Panc1 (cell line): ENCODE data around the gene S100A4. TPM values are rescaled to one million over a fixed set of nuclear protein-coding genes. Genes with fewer than 3 reads are reported as not detected.

Source experiments
- ATAC-seq: fragments of 200-7000 bp; cut with Tn5 transposase; 2 replicates; pipeline ENCODE4 v1.9.1; 2020; ENCODE audit warnings: mild to moderate bottlenecking, moderate library complexity
- BruUV-seq: library from RNA; stranded (reverse); fragments of 400-500 nt; replicated peaks from 2 replicates; lab custom pipeline; 2021; lab: Mats Ljungman, UMichigan
- CTCF ChIA-PET: fragments of 300-600 bp; sonication (Branson Sonifier 250); formaldehyde crosslinking; loops from one replicate; lab custom pipeline; 2022; ENCODE audit warnings: antibody characterized with exemption; lab: Charles Lee
- POLR2A ChIA-PET: fragments of 300-600 bp; sonication (Branson Sonifier 250); formaldehyde crosslinking; loops from one replicate; lab custom pipeline; 2022; ENCODE audit warnings: antibody characterized with exemption; lab: Charles Lee
- DNase-seq: peaks from one replicate; pipeline ENCODE4 v3.0.0-alpha.2; 2010; ENCODE audit warnings: low read depth, low spot score
- H3K27ac ChIP-seq: 2 replicates; pipeline ENCODE4 v1.5.1; 2011; ENCODE audit warnings: mild to moderate bottlenecking, low read length, inconsistent platforms
- H3K27me3 ChIP-seq: fragments of 200-500 bp; sonication (Bioruptor generic); 2 replicates; pipeline ENCODE4 v1.6.0; 2014; ENCODE audit warnings: low read length, inconsistent platforms; ENCODE audit not compliant: control insufficient read depth, insufficient read depth
- H3K36me3 ChIP-seq: fragments of 200-500 bp; sonication (Bioruptor generic); 2 replicates; pipeline ENCODE4 v1.5.1; 2014; ENCODE audit warnings: inconsistent platforms, mild to moderate bottlenecking, low read length, moderate library complexity; ENCODE audit not compliant: control insufficient read depth, insufficient read depth
- H3K4me1 ChIP-seq: 2 replicates; pipeline ENCODE4 v1.5.1; 2011; ENCODE audit warnings: inconsistent platforms, mild to moderate bottlenecking, low read length, moderate library complexity; ENCODE audit not compliant: control insufficient read depth, insufficient read depth
- H3K4me3 ChIP-seq, 2 experiments: 2 replicates each; pipeline ENCODE4 v1.5.1; 2011 to 2012; ENCODE audit warnings: low read depth in 2 of 2, low read length in 2 of 2, mild to moderate bottlenecking in 2 of 2, inconsistent platforms in 1 of 2, moderate library complexity in 1 of 2
- H3K9me3 ChIP-seq: fragments of 200-500 bp; sonication (Bioruptor generic); 2 replicates; pipeline ENCODE4 v1.5.1; 2014; ENCODE audit warnings: low read depth, mild to moderate bottlenecking, inconsistent platforms, low read length, moderate library complexity; ENCODE audit not compliant: control insufficient read depth, insufficient read depth
- POLR2AphosphoS5 ChIP-seq: IDR thresholded peaks from 2 replicates; pipeline ENCODE4 v1.6.1; 2012; ENCODE audit warnings: mild to moderate bottlenecking, low read depth, low read length, moderate library complexity
- SIN3A ChIP-seq: IDR thresholded peaks from 2 replicates; pipeline ENCODE4 v1.6.1; 2012; ENCODE audit warnings: low read depth, mild to moderate bottlenecking, low read length, moderate library complexity, borderline replicate concordance; ENCODE audit not compliant: insufficient read depth
- TCF7L2 ChIP-seq: IDR thresholded peaks from 2 replicates; pipeline ENCODE4 v1.6.1; 2011; ENCODE audit warnings: mild to moderate bottlenecking, low read depth, low read length, inconsistent platforms
- in situ Hi-C: cut with HindIII; loops from 2 replicates; pipeline ENCODE4 v1.10.0; 2016; ENCODE audit warnings: low sequenced_read_pairs, low pct_unique_long_range_greater_than_20kb
- intact Hi-C: fragments of 100-400 bp; cut with micrococcal nuclease; formaldehyde crosslinking; loops from one replicate; pipeline ENCODE4 v1.10.0; 2022; ENCODE audit not compliant: unreplicated experiment
- total RNA-seq: library from RNA; stranded (reverse); gene quantifications from one replicate; pipeline ENCODE4 v1.2.1, GENCODE V29; 2021; ENCODE audit not compliant: unreplicated experiment
- TF ChIP-seq, protein P1 (sequence below): fragments of 450-650 bp; IDR thresholded peaks from 2 replicates; pipeline ENCODE4 v1.5.1; 2017; ENCODE audit warnings: mild to moderate bottlenecking
- TF ChIP-seq, protein P2 (sequence below), 2 experiments: IDR thresholded peaks; 2 replicates each; pipeline ENCODE4 v1.6.1; 2011 to 2012; ENCODE audit warnings: low read depth in 2 of 2, control low read depth in 1 of 2, low read length in 1 of 2, mild to moderate bottlenecking in 1 of 2, moderate library complexity in 1 of 2; ENCODE audit not compliant: insufficient read depth in 1 of 2

The S100A4 gene
- total RNA-seq, 1 experiment from 2014 or later, result 773 TPM

DNA sequence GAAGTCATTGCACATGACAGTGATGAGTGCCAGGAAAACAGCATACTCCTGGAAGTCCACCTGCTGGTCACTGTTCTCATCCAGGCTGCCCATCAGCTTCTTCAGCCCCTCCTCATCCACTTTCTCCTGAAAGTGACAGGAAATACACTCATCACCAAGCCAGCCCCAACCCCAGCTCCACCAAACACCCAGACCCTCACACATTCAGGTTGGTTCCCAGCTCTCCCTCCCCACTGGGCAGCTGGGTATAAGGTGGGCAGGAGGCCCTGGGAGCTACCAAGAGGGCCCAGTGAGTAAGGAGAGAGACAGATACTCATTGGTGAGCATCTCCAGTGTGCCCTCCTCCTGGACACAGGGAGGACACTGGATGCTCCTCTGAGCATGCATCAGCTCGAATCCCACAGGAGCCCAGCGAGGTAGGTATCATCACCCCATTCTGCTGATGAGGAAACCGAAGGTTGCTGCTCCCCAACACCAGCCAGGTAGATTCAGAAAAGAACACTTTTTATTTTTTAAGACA is 15.9 kb upstream of the S100A4 start:
- no peaks in the 10 kb centered on the region for H3K36me3 ChIP-seq
- BruUV-seq, result no TSS peak
- H3K27ac ChIP-seq, result peak overlapping the region; percentile 62
- peaks cover 30% of the 10 kb centered on the region for H3K4me1 ChIP-seq
- intact Hi-C loops (no loop called here), in situ Hi-C loops (no loop called here)
- DNase-seq (no peak), ATAC-seq (no peak)
- TF ChIP-seq, protein P1, sequence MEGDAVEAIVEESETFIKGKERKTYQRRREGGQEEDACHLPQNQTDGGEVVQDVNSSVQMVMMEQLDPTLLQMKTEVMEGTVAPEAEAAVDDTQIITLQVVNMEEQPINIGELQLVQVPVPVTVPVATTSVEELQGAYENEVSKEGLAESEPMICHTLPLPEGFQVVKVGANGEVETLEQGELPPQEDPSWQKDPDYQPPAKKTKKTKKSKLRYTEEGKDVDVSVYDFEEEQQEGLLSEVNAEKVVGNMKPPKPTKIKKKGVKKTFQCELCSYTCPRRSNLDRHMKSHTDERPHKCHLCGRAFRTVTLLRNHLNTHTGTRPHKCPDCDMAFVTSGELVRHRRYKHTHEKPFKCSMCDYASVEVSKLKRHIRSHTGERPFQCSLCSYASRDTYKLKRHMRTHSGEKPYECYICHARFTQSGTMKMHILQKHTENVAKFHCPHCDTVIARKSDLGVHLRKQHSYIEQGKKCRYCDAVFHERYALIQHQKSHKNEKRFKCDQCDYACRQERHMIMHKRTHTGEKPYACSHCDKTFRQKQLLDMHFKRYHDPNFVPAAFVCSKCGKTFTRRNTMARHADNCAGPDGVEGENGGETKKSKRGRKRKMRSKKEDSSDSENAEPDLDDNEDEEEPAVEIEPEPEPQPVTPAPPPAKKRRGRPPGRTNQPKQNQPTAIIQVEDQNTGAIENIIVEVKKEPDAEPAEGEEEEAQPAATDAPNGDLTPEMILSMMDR, result no peak
- TF ChIP-seq TCF7L2 (no peak), SIN3A (no peak), POLR2AphosphoS5 (no peak)
- TF ChIP-seq, protein P2, sequence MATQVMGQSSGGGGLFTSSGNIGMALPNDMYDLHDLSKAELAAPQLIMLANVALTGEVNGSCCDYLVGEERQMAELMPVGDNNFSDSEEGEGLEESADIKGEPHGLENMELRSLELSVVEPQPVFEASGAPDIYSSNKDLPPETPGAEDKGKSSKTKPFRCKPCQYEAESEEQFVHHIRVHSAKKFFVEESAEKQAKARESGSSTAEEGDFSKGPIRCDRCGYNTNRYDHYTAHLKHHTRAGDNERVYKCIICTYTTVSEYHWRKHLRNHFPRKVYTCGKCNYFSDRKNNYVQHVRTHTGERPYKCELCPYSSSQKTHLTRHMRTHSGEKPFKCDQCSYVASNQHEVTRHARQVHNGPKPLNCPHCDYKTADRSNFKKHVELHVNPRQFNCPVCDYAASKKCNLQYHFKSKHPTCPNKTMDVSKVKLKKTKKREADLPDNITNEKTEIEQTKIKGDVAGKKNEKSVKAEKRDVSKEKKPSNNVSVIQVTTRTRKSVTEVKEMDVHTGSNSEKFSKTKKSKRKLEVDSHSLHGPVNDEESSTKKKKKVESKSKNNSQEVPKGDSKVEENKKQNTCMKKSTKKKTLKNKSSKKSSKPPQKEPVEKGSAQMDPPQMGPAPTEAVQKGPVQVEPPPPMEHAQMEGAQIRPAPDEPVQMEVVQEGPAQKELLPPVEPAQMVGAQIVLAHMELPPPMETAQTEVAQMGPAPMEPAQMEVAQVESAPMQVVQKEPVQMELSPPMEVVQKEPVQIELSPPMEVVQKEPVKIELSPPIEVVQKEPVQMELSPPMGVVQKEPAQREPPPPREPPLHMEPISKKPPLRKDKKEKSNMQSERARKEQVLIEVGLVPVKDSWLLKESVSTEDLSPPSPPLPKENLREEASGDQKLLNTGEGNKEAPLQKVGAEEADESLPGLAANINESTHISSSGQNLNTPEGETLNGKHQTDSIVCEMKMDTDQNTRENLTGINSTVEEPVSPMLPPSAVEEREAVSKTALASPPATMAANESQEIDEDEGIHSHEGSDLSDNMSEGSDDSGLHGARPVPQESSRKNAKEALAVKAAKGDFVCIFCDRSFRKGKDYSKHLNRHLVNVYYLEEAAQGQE (IDR thresholded peaks at IDR 0.05; ENCODE audit: insufficient read depth in 1 of 2, low read depth in 2 of 2, low read length in 1 of 2), result no peak
- no peaks in the 10 kb centered on the region for H3K9me3 ChIP-seq
- no peaks in the 10 kb centered on the region for H3K27me3 ChIP-seq
- no peak overlapping the region for H3K4me3 ChIP-seq
- POLR2A ChIA-PET, result no interaction called here
- CTCF ChIA-PET, result interaction anchor here (0.9 kb wide), 1 partner anchor 66 kb away, joined by 3 read pairs; no protein-coding TSS in a partner anchor

DNA sequence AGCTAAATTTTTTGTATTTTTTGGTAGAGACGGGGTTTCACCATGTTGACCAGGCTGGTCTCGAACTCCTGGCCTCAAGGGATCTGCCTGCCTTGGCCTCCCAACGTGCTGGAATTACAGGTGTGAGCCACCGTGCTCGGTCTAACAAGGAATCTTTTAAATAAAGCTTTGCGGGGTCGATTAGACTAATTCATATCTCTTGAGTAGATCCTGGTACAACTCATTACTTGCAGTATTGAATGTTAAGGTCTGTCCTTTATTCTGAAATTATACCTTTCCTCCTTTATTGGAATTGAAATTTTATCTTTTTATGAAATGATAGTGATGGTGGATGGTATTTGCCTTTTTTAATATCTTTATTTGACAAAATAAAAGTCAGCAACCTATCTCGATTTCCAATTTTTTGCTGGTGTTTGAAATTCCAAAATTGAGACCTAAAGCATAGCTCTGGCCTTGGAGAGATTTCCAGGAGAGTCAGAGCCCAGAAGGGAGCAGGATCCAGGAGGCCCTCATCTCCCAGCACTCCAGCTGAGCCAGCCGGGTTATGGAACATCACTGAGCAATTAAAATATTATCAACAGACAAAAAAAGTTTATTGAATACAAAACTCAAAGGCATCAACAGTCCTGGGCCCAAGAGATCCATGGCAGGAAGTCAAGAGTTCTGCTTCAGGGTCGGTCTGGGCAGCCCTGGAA is 15.3 kb upstream of the S100A4 start:
- ATAC-seq (no peak), DNase-seq (no peak)
- in situ Hi-C loops (no loop called here), intact Hi-C loops (no loop called here)
- Histone ChIP-seq H3K27me3 (no peaks in the 10 kb centered on the region), H3K9me3 (no peaks in the 10 kb centered on the region), H3K27ac (no peak overlapping the region), H3K4me1 (peaks cover 24% of the 10 kb centered on the region), H3K36me3 (no peaks in the 10 kb centered on the region), H3K4me3 (no peak overlapping the region)
- TF ChIP-seq, protein P2 (IDR thresholded peaks at IDR 0.05; ENCODE audit: insufficient read depth in 1 of 2, low read depth in 2 of 2, low read length in 1 of 2), result no peak
- TF ChIP-seq POLR2AphosphoS5, result no peak
- TF ChIP-seq, protein P1, result no peak
- TF ChIP-seq SIN3A, result no peak
- TF ChIP-seq TCF7L2, result no peak
- no TSS peak for BruUV-seq
- ChIA-PET POLR2A (interaction anchor here (0.7 kb wide), 1 partner anchor 9 kb away, joined by 6 read pairs; no protein-coding TSS in a partner anchor), CTCF (no interaction called here)
